ENCODE measurements around the gene TMEM95.

The TMEM95 gene

GRCh38 chr17:7405350-7406234 is 50.6 kb downstream of the TMEM95 start:
- DNase-seq, result no peak

- DNase-seq, result peak; percentile 25
Measured at GRCh38 chr17:7406235-7406825, 51.4 kb downstream of the TMEM95 start.

All from COR-L47 (cell line).